ENCODE results near the gene DTX3L.
"Not testable (repeated sequence)": the region's sequence is repeated elsewhere in the genome, so short reads cannot be mapped to it uniquely, and the experiment has no call there.

DTX3L gene

DNA sequence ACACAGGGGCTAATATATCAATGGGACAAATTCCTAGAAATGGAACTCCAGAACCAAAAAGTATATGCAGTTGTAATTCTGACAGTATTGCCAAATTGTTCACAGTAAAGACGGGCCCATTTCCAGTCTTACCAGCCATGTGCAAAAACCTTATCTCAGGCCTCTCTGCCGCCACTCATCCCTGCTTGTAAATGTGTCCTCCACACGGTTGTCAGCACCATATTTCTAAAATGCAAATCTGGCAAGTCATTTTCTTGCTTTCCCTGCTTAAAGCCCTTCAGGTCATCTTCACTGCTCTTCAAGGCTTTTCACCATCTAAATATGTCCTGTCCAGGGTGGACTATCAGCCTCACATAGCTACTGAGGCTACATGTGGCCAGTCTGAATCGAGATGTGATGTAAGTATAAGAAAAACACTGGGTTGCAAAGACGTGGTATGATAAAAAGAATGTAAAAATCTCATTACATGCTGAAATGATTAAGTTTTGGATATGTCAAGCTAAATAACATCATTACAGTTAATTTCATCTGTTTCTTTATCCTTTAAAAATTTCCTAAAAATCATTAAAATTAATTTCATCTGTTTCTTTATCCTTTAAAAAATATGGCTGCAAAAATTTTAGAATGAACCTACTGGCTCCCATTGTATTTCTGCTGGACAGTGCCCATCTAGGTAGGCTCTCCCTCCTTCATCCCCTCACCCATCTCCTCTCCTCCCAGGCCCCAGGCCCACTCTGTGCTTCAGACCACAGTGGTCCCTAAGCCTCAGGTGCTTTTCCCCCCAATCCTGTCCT, 1.0 kb upstream of the DTX3L start:
- DNase-seq (ENCODE audit: low read depth) = no peak

DNA sequence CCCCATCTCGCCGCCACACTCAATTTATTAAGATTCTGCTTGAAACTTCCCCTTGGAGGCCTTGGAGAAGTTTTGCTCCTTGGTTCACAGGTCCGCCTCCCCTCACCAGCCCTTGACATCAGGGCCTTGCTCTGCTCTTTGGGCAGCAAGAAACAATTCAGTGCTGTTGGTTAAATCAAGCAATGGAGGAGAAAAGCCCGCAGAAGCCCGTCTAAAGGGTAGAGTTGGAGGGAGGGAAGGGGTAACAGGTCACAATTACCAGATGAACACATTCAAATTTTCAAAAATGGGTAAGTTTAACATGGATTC, 467 bp upstream of the DTX3L start:
- DNase-seq (ENCODE audit: low read depth) = no peak

DNA sequence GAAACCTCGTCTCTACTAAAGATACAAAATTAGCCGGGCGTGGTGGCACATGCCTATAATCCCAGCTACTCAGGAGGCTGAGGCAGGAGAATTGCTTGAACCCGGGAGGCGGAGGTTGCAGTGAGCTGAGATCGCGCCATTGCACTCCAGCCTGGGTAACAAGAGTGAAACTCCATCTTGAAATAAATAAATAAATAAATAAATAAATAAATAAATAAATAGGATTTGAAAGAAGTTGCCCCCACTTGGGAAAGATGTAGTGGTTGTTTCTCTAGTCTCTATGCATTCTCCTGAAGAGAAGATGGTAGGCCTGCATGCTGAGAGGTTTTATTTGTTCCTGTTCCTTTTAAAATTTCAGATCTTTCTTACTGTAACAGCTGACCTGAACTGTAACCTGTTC, 4.0 kb downstream of the DTX3L start:
- DNase-seq (ENCODE audit: low read depth) = not testable (repeated sequence)

DNA sequence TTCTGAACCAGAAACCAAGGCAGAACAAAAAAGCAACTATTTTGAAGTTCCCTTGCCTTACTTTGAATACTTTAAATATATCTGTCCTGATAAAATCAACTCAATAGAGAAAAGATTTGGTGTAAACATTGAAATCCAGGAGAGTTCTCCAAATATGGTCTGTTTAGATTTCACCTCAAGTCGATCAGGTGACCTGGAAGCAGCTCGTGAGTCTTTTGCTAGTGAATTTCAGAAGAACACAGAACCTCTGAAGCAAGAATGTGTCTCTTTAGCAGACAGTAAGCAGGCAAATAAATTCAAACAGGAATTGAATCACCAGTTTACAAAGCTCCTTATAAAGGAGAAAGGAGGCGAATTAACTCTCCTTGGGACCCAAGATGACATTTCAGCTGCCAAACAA, 4.6 kb downstream of the DTX3L start:
- no peak for DNase-seq (ENCODE audit: low read depth)

- DNase-seq (ENCODE audit: low read depth) = no peak
Measured at GRCh38 chr3:122572940-122573412, 8.8 kb downstream of the DTX3L start.

DNA sequence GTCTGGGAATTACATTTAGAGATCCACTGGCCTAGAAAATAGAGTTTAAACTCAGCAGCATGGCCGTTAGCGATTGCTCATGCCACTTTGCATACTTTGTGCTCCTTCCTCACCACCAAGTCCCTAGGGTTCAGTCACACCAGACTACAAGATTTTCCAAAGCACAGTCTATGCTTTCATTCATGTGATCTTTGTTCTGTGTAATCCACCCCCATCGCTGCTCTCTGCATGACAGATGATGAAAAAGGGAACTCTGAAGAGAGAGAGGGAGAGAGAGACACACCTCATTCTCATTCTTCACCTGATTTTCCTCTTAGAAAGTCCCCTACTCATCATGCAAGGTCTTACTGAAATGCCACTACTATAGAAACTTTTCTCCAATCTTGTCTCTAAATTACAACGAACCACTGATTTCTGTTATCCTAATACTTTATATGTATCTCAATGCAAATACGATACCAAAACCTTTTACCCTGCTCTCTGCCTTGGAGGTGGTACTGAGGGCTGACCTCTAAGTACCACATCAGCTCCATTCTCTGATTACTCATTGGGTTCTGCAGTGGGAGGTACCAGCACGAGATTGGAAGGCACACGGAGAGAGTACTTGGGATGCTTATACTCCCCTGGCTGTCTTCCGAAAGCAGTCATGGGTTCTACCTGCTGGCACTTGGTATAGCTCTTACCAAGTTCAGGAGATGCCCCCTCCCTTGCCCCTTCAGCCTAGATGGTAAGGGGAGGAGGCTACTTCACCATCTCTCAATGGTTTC, 12.2 kb downstream of the DTX3L start:
- no peak for DNase-seq (ENCODE audit: low read depth)

DNA sequence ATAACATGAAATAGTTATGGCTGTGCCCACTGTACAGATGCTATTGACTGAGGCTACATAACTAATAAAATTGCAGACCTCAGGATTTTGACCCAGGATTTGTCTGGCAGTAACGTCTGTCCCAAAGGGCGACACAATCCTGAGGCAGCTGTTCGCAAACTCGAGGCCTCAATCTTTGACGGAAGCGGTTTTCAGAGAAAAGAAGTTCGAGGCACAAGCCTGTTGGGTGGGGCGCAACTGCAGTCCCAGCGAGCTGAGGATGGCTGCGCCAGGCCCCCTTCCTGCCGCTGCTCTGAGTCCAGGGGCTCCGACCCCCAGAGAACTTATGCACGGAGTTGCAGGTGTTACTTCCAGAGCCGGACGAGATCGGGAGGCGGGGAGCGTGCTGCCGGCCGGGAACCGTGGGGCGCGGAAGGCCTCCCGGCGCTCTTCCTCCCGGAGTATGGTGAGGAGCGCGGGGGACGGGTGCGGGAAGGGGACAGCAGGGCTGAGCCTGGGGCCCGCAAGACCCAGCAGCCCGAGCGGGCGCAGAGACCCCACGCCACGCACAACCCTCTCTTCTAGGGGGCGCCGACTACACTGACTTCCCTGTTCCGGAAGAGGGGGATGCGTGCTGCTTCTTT, 13.4 kb downstream of the DTX3L start, which contains the start of gene PARP15:
PARP15 (plus strand) TSS at position 242 of the 623 bp plus-strand sequence; CDS start at position 260, 18 bp downstream.
- peak; percentile 10 for DNase-seq (ENCODE audit: low read depth)

- no peak for DNase-seq (ENCODE audit: low read depth)
Measured at GRCh38 chr3:122578069-122578740, 14.1 kb downstream of the DTX3L start.

- no peak for DNase-seq (ENCODE audit: low read depth)
Measured at GRCh38 chr3:122580470-122580869, 16.3 kb downstream of the DTX3L start.

DNA sequence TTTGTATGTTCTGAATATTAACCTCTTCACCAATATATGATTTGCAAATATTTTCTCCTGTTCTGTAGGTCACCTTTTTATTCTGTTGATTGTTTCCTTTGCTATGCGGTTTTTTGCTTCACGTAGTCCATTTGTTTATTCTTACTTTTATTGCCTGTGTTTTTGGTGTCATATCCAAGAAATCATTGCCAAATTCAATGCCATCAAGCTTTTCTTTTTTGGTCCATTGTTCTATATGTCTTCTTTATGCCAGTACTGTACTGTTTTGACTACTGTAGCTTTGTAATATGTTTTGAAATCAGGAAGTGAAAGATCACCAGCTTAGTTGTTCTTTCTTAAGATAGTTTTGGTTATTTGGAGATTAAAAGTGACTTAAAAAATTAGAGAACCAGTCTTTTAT, 17.5 kb downstream of the DTX3L start:
- DNase-seq (ENCODE audit: low read depth) = no peak

DNA sequence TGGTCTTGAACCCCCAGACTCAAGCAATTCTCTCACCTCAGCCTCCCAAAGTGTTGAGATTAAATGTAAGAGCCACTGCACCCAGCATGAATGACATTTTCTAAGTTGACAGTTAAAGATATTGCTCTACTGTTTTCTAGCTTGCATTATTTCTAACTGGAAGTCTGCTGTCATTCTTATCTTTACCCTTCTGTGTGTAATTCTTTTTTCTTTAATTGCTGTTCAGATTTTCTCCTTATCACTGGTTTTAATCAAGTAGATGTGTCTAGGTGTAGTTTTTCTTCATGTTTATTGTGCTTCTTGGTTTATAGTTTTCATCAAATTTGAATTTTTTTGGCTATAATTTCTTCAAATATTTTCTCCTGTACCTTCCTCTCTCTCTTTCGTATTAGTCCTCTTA, 18.3 kb downstream of the DTX3L start:
- DNase-seq (ENCODE audit: low read depth) = no peak

GRCh38 chr3:122586098-122586497, 22.0 kb downstream of the DTX3L start:
- DNase-seq (ENCODE audit: low read depth) = no peak

GRCh38 chr3:122586773-122587485, 22.8 kb downstream of the DTX3L start:
- DNase-seq (ENCODE audit: low read depth) = no peak

DNA sequence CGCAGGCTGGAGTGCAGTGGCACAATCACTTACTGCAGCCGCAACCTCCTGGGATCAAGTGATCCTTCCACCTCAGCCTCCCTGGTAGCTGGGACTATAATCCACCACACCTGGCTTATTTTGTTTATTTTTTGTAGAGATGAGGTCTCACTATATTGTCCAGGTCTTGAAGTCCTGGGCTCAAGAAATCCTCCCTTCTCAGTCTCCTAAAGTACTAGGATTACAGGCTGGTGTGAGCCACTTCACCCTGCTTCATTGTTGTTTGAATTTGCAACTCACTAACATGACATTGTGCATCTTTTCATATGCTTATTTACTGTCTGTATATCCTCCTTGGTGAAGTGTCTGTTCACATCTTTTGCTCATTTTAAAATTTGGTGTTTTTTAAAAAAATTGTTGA, 23.4 kb downstream of the DTX3L start:
- no peak for DNase-seq (ENCODE audit: low read depth)

- no peak for DNase-seq (ENCODE audit: low read depth)
Measured at GRCh38 chr3:122589297-122589696, 25.2 kb downstream of the DTX3L start.

- DNase-seq (ENCODE audit: low read depth) = no peak
Measured at GRCh38 chr3:122590610-122591009, 26.5 kb downstream of the DTX3L start.

DNA sequence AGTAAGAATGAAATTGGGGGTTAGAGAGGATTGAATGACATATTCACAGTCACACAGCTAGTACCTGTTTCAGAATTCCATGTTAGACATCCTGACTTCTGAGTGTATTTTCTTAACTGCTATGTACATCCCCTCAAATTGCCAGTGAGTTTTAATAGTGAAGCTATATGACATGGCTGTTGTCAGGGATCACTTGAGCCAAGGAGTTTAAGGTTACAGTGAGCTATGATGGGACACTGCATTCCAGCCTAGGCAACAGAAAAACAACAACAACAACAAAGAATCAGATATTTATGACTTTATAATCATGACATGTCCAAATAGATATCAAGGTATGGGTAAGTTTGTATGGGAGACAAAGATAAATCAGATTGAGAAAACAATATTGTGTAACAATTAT, 29.9 kb downstream of the DTX3L start:
- DNase-seq (ENCODE audit: low read depth) = no peak

DNA sequence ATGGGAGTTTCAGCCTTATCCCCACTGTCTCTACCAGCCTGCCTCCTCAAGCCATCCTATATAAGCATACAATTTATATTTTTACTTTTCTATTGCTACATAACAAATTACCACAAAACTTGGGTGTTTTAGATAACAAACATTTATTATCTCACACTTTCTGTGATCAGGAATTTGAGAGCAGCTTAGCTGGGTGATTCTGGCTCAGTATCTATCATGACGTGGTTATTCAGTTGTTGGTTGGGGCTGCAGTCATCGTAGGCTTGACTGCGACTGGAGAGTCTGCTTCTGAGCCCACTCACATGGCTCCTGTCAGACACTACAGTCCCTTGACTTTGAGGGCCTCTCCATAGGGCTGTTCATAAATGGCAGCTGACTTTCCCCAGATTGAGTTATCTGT, 34.0 kb downstream of the DTX3L start:
- no peak for DNase-seq (ENCODE audit: low read depth)

DNA sequence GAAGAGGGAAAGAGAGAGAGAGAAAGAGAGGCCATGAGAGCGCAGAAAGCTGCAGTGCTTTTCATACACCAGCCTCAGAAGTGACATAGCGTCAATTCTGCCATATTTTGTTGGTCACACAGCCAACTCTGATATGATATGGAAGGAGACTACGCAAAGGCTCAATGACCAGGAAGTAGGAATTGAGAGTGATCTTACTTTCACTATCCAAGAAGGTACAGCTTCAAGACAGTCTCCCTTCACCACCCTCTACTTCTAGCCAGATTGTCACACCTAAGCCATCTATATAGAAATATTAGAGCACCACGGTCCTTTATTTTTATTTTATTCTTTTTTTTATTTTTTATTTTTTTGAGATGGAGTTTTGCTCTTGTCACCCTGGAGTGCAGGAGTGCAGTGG, 34.4 kb downstream of the DTX3L start:
- DNase-seq (ENCODE audit: low read depth) = no peak

DNA sequence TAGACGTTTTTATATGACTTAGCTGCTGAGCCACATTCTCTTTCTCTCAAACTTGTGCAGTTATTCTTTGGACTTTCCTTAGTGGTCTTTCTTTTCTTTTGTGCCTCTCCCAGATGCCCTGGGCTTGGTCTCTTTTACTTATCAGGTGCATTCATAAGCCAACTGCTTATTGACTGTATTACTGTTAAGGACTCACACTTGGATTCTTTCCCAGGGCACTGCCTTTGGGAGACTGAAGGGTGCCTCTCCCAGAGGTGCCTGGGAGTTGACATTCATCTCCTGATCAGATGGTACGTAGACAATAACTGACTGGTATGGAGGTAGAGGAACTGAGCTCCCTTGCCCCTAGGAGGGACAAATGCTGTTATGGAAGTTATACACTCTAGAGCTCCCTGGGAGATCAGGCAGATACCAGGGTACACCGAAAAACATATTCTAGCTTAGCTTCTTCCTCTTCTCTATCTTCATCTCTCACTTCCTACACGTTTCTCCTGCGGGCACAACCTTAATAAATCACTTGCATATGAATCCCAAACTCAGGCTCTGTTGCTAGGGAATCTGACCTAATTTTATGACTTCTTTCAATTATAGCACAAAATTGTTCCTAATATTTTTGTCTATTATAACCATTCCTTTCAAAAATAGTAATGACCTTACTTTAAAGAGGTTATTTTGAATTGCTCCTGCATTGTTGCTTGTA, 38.0 kb downstream of the DTX3L start:
- DNase-seq (ENCODE audit: low read depth) = no peak

DNA sequence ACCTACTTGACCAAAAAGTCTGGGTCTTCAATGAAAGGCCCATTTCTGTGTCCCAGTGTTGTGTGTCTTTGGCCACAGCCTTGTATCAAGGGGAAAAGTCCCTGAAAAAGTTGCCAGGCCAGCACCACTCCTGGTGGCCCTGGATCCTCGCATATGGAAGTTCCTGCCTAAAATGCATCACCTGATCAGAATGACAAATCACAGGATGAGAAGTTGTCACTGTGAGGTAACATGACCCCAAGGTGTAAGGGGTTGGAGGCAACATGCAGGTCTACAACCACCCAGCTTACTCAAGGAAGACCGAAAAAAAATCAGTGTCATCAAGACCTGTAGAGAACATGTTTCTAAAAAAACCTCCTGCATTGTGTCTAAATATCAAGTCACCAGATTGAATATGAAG, 38.9 kb downstream of the DTX3L start:
- DNase-seq (ENCODE audit: low read depth) = no peak
